Activated CD4-positive, alpha-beta T cell treated with anti-CD3 and anti-CD28 coated beads, Interleukin-2, Interleukin-6, amounts not matched to agents 100 ng/mL and 50 ng/mL, durations not matched to agents 16 hours and 8 hours (primary cell): Measurements from ENCODE around the gene HOXD3.

ENCODE experiments used
- DNase-seq: peaks from one replicate; pipeline ENCODE4 v3.0.0-alpha.2; 2020

HOXD3 gene

GRCh38 chr2:176150584-176151441 is 6.3 kb upstream of the HOXD3 start:
- DNase-seq = no peak

GRCh38 chr2:176151442-176152287 is 5.4 kb upstream of the HOXD3 start, which contains the start of gene HOXD4:
HOXD4 (plus strand) TSS chr2:176151550; CDS start chr2:176151634, 84 bp downstream.
- DNase-seq = no peak

- DNase-seq = no peak
Observed at GRCh38 chr2:176152350-176153181, 4.5 kb upstream of the HOXD3 start.

- no peak for DNase-seq
Observed at GRCh38 chr2:176154576-176155252, 2.4 kb upstream of the HOXD3 start.

GRCh38 chr2:176155356-176156044 is 1.6 kb upstream of the HOXD3 start:
- no peak for DNase-seq

- no peak for DNase-seq
Observed at GRCh38 chr2:176156301-176156806, 753 bp upstream of the HOXD3 start.

- DNase-seq = no peak
Observed at GRCh38 chr2:176157499-176158185, 535 bp downstream of the HOXD3 start.

GRCh38 chr2:176158186-176158591 is 1.1 kb downstream of the HOXD3 start:
- DNase-seq = no peak

GRCh38 chr2:176158855-176159662 is 2.0 kb downstream of the HOXD3 start:
- DNase-seq = no peak

GRCh38 chr2:176159663-176160250 is 2.6 kb downstream of the HOXD3 start:
- DNase-seq = no peak

- DNase-seq = no peak
Observed at GRCh38 chr2:176160251-176160985, 3.3 kb downstream of the HOXD3 start.

GRCh38 chr2:176160986-176161824 is 4.1 kb downstream of the HOXD3 start:
- DNase-seq = no peak

- DNase-seq = no peak
Observed at GRCh38 chr2:176161825-176162626, 4.9 kb downstream of the HOXD3 start.

- no peak for DNase-seq
Observed at GRCh38 chr2:176162911-176163671, 6.0 kb downstream of the HOXD3 start.

- DNase-seq = no peak
Observed at GRCh38 chr2:176163672-176164056, 6.6 kb downstream of the HOXD3 start.

GRCh38 chr2:176164201-176164600 is 7.1 kb downstream of the HOXD3 start:
- no peak for DNase-seq
